Endometrial microvascular endothelial cells (primary cell): ENCODE measurements around the gene FRMD5. TPM values are rescaled to one million over a fixed set of nuclear protein-coding genes. Genes with fewer than 3 reads are reported as not detected.
"Not testable (repeated sequence)": the region's sequence is repeated elsewhere in the genome, so short reads cannot be mapped to it uniquely, and the experiment has no call there.

Experiments used
- in situ Hi-C: cut with HindIII; loops from 2 replicates; pipeline ENCODE4 v1.10.0; 2017; ENCODE audit warnings: low sequenced_read_pairs, low pct_unique_long_range_greater_than_20kb; ENCODE audit errors: inconsistent ontology term
- total RNA-seq: library from RNA; depleted of rRNA; stranded (reverse); fragments of >200 nt; gene quantifications from one replicate; pipeline ENCODE4 v1.2.3, GENCODE V29; 2015; ENCODE audit errors: inconsistent ontology term

FRMD5 gene
- total RNA-seq, 1 donor from 2014 or later: 0.28 TPM

DNA sequence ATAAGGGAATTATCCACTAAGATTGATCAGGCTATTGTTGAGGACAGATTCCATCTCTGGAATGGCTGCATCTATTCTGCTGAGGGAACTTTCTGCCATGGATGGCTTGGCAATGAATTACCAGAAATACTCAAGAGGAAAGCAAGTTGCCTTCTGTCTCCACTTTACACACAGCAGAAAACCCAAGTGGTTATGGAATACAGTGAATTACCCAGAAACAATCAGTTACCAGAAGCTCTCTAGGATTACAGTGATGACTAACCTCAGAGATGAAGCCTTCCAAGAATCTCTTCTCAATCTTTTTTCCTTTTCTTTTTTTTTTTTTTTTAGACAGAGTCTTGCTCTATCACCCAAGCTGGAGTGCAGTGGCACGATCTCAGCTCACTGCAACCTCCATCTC is 185.0 kb downstream of the FRMD5 start:
- in situ Hi-C loops: no loop called here

- in situ Hi-C loops: no loop called here
These were observed 186.0 kb downstream of the FRMD5 start for GRCh38 chr15:44009038-44009437.

- in situ Hi-C loops: not testable (repeated sequence)
These were observed 194.8 kb downstream of the FRMD5 start for GRCh38 chr15:44000248-44000647.

- in situ Hi-C loops: no loop called here
These were observed 196.5 kb downstream of the FRMD5 start for GRCh38 chr15:43998607-43999006.

GRCh38 chr15:43991206-43991605 is 203.9 kb downstream of the FRMD5 start:
- in situ Hi-C loops: no loop called here

DNA sequence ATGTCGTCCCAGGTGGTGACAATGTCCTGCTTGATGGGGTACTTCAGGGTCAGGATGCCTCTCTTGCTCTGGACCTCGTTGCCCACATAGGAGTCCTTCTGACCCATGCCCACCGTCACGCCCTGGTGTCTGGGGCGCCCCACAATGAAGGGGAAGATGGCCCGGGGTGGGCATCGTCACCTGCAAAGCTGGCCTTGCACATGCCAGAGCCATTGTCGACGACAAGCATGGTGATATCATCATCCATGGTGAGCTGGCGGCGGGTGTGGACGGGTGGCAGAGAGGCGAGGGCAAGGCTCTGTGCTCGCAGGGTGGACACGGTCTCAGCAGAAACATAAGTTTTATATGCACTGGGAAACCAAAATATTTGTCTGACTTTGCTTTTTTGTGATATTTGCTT is 205.1 kb downstream of the FRMD5 start:
- in situ Hi-C loops: no loop called here

GRCh38 chr15:43988900-43989299 is 206.2 kb downstream of the FRMD5 start:
- in situ Hi-C loops: no loop called here

GRCh38 chr15:43987924-43988323 is 207.1 kb downstream of the FRMD5 start:
- in situ Hi-C loops: no loop called here

GRCh38 chr15:43985976-43986680 is 208.9 kb downstream of the FRMD5 start:
- in situ Hi-C loops: no loop called here

GRCh38 chr15:43981576-43981975 is 213.5 kb downstream of the FRMD5 start:
- in situ Hi-C loops: no loop called here

GRCh38 chr15:43977072-43977884 is 217.8 kb downstream of the FRMD5 start:
- in situ Hi-C loops: no loop called here

DNA sequence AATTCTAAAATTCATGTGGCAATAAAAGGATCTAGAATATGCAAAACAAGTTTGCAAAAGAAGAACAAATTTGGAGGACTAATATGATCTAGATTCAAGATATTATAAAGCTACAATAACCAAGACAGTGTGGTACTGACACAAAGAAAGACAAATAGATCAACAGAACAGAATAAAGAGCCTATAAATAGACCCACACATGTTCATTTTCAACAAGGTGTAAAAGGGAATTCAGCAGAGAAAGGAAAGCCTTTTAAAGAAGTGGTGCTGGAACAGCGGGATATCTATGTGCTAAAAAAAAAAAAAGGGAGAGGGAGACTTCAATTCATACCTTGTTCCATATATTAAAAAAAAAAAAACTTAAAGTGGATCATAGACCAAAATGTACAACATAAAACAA is 219.3 kb downstream of the FRMD5 start:
- in situ Hi-C loops: no loop called here

- in situ Hi-C loops: no loop called here
These were observed 219.7 kb downstream of the FRMD5 start for GRCh38 chr15:43975326-43975725.

- in situ Hi-C loops: no loop called here
These were observed 220.2 kb downstream of the FRMD5 start for GRCh38 chr15:43974852-43975251.

- in situ Hi-C loops: no loop called here
These were observed 225.2 kb downstream of the FRMD5 start for GRCh38 chr15:43969802-43970375.

DNA sequence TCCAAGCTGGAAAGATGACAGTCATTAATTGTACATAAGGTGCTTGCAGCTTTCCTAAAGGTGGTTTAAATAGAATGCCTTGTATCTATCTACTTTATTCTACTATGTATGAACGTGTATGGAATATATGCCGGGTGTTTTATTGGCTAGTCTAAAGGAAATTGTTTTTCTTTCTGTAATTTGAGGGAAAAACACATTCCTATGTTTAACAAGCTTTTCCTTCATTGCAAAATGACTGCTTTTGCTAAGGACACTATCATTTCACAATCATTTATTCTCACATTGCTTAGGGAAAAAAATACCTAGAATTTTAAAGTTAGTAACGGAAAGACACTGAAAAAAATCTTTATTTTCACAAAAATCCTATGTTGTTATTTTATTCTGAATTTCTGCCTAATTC is 226.5 kb downstream of the FRMD5 start:
- in situ Hi-C loops: no loop called here

- in situ Hi-C loops: no loop called here
These were observed 228.4 kb downstream of the FRMD5 start for GRCh38 chr15:43966646-43967045.

- in situ Hi-C loops: no loop called here
These were observed 236.2 kb downstream of the FRMD5 start for GRCh38 chr15:43958861-43959330.

DNA sequence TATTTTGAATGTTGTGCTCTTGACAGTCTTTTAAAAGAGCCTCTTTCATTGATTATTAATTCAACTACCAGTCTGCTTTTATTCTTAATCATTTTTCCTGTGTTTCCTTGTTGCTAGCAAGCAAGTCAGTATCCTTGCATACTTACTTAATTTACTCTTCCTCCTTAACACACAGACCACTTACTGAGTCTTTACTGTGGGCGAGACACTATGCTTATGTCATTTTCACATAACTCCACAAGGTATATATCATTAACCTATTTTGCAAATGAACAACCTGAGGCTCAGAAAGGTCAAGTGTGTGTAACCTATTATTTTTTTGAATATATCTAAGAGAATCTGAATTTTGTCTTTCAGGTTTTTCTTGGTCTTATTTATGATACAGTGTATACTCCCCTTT is 237.3 kb downstream of the FRMD5 start:
- in situ Hi-C loops: no loop called here

DNA sequence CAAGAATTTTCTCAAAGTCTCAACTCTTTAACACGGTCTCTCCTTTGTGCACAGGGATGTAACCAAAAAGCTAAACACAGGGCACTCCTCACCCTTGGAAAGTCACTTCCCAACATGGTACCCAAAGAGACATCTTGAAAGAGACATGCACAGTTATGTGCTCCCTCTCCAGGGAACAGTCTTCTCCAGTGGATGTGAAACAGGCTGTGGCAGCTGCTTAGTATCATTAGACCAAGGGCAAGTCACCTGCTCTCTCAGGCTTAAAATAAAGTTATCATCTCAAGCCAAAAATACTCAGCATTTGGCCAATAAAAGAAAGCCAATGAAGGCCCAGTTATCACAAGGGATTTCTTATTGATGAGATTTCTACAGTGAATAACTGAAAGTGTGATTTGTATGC is 239.9 kb downstream of the FRMD5 start:
- in situ Hi-C loops: no loop called here
